ENCODE results near the gene MTRF1.

GRCh38 chr13:41231786-41232185 is 31.6 kb downstream of the MTRF1 start:
- TF ChIP-seq, protein P1, sequence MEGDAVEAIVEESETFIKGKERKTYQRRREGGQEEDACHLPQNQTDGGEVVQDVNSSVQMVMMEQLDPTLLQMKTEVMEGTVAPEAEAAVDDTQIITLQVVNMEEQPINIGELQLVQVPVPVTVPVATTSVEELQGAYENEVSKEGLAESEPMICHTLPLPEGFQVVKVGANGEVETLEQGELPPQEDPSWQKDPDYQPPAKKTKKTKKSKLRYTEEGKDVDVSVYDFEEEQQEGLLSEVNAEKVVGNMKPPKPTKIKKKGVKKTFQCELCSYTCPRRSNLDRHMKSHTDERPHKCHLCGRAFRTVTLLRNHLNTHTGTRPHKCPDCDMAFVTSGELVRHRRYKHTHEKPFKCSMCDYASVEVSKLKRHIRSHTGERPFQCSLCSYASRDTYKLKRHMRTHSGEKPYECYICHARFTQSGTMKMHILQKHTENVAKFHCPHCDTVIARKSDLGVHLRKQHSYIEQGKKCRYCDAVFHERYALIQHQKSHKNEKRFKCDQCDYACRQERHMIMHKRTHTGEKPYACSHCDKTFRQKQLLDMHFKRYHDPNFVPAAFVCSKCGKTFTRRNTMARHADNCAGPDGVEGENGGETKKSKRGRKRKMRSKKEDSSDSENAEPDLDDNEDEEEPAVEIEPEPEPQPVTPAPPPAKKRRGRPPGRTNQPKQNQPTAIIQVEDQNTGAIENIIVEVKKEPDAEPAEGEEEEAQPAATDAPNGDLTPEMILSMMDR (IDR thresholded peaks at IDR 0.05) = no peak
- TF ChIP-seq POLR2A (IDR thresholded peaks at IDR 0.05) = no peak

Measured in thyroid gland (tissue), 4 donors.